ENCODE data around the gene THADA.

DNA sequence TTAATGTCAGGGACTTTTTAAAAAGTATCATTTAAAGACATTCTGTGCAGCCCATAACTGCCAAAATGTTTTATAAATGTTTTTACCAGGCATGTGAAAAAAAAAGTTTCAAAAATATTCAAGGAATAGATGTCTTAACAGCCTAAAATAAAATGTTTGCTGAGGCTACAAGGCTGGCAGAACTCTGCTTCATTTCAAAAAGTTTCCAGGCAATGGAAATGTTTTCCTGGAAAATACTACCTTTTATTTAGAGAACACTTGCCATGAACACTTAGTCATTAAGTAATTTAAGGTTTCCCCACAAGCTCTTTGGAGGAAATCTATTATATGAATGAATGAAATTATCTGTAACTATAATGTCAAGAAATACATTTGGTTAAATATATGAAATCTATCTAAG, 68.8 kb downstream of the THADA start:
- TF ChIP-seq, protein P1, sequence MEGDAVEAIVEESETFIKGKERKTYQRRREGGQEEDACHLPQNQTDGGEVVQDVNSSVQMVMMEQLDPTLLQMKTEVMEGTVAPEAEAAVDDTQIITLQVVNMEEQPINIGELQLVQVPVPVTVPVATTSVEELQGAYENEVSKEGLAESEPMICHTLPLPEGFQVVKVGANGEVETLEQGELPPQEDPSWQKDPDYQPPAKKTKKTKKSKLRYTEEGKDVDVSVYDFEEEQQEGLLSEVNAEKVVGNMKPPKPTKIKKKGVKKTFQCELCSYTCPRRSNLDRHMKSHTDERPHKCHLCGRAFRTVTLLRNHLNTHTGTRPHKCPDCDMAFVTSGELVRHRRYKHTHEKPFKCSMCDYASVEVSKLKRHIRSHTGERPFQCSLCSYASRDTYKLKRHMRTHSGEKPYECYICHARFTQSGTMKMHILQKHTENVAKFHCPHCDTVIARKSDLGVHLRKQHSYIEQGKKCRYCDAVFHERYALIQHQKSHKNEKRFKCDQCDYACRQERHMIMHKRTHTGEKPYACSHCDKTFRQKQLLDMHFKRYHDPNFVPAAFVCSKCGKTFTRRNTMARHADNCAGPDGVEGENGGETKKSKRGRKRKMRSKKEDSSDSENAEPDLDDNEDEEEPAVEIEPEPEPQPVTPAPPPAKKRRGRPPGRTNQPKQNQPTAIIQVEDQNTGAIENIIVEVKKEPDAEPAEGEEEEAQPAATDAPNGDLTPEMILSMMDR (IDR thresholded peaks at IDR 0.05) = no peak
- TF ChIP-seq POLR2A (IDR thresholded peaks at IDR 0.05) (no peak), EP300 (IDR thresholded peaks at IDR 0.05) (peak in 1 of 2 donors; percentile 48)
